ENCODE data around the gene PPP1R15A. TPM values are rescaled to one million over a fixed set of nuclear protein-coding genes. Genes with fewer than 3 reads are reported as not detected.
"Not testable (repeated sequence)": the region's sequence is repeated elsewhere in the genome, so short reads cannot be mapped to it uniquely, and the experiment has no call there.

PPP1R15A gene
- total RNA-seq, 2 experiments from 2014 or later: 49.6 to 53.3 TPM

DNA sequence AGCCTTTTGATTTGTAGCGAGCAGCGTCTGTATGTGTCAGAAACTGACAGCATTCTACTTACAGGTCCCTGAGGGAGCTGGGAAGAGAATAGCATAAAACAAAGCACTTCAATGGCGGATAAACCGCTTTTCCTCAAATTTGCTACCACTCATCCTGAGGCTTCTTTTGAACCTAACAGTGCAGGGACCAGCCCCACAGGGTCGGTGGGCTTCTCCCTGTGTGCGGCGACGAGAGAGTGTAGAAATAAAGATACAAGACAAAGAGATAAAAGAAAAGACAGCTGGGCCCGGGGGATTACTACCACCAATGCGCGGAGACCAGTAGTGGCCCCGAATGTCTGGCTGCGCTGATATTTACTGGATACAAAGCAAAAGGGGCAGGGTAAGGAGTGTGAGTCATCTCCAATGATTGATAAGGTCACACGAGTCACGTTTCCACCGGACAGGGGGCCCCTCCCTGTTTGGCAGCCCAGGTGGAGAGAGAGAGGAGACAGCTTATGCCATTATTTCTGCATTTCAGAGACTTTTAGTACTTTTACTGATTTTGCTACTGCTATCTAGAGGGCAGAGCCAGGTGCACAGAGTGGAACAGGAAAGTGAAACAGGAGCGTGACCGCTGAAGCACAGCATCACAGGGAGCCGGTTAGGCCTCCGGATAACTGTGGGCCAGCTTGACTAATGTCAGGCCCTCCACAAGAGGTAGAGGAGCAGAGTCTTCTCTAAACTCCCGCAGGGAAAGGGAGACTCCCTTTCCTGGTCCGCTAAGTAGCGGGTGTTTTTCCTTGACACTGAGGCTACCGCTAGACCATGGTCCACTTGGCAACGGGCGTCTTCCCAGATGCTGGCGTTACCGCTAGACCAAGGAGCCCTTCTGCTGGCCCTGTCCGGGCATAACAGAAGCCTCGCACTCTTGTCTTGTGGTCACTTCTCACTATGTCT is 4.1 kb downstream of the PPP1R15A start:
- Mint-ChIP-seq H3K4me1 (peaks cover 56% of the 10 kb centered on the region), H3K27ac (peak overlapping the region; percentile 98), H3K4me3 (peak overlapping the region; percentile 98), H3K36me3 (ENCODE audit: low read depth) (peaks cover 52% of the 10 kb centered on the region)
- POLR2A ChIA-PET: interaction anchor here (0.6 kb wide), 1 partner anchor 616 kb away, joined by 4 read pairs; no protein-coding TSS in a partner anchor
- not testable (repeated sequence) for H3K27me3 Mint-ChIP-seq, H3K9me3 Mint-ChIP-seq
- CTCF ChIA-PET: interaction anchor here (1.5 to 4.0 kb wide), 2 partner anchors 10 to 117 kb away, joined by 3 to 16 read pairs; partner anchors contain the start of genes GYS1 and RUVBL2
- peak; percentile 44 for DNase-seq

DNA sequence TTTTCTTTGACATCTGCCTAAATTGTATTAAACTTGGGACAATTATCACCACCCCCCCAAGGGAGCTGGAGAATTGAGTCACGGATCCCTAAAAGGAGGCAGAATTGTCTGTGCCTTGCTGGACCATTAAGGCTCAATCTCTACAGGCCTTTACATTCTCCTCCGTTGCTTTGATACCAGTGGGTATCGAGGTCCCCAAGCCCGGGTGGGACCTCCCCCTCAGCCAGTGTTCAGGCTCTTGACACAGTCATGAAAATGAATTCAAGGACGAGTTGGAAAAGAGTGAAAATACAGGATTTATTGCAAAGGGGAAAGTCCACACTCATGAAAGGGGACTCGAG is 5.6 kb downstream of the PPP1R15A start:
- H3K27me3 Mint-ChIP-seq: no peaks in the 10 kb centered on the region
- H3K27ac Mint-ChIP-seq: peak overlapping the region; percentile 76
- no peaks in the 10 kb centered on the region for H3K9me3 Mint-ChIP-seq
- DNase-seq: no peak
- H3K4me3 Mint-ChIP-seq: no peak overlapping the region
- CTCF ChIA-PET: no interaction called here
- POLR2A ChIA-PET: no interaction called here
- peaks cover 52% of the 10 kb centered on the region for H3K36me3 Mint-ChIP-seq (ENCODE audit: low read depth)
- H3K4me1 Mint-ChIP-seq: peaks cover 52% of the 10 kb centered on the region

DNA sequence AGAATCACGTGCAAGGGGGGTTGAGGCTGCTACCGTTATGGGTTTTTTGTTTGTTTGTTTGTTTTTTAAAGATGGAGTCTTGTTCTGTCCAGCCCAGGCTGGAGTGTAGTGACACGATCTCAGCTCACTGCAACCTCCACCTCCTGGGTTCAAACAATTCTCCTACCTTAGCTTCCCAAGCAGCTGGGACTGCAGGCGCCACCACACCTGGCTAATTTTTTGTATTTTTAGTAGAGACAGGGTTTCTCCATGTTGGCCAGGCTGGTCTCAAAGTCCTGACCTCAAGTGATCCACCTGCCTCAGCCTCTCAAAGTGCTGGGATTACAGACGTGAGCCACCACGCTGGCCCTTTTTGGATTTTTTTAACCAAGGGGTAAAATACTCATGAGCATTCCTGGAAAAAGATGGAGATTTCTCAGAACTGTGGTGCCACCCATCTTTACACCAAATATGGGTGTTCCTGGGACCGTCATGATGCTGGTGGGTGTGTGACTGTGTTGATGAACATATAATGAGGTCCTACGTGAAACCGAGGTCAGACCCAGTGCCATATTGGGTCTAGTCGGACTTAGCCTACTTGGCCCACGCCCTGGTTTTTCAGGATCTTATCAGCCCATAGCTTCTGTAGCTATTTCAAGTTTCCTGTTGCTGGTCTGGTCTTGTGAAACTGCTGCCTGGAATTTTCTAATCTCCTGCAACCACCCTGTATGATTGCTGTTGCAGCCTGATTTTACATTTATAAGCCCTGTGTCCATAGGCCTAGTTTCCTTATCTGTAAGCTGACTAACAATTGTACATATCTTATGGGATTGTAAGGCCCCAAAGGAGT is 6.2 kb downstream of the PPP1R15A start:
- DNase-seq: peak; percentile 37
- CTCF ChIA-PET: interaction anchor here (0.6 to 1.1 kb wide), 2 partner anchors 81 to 282 kb away, joined by 3 read pairs; no protein-coding TSS in a partner anchor
- Mint-ChIP-seq H3K36me3 (ENCODE audit: low read depth) (peaks cover 47% of the 10 kb centered on the region), H3K4me1 (peaks cover 48% of the 10 kb centered on the region), H3K27me3 (no peaks in the 10 kb centered on the region), H3K27ac (peak overlapping the region; percentile 76), H3K9me3 (no peaks in the 10 kb centered on the region), H3K4me3 (no peak overlapping the region)
- POLR2A ChIA-PET: no interaction called here

DNA sequence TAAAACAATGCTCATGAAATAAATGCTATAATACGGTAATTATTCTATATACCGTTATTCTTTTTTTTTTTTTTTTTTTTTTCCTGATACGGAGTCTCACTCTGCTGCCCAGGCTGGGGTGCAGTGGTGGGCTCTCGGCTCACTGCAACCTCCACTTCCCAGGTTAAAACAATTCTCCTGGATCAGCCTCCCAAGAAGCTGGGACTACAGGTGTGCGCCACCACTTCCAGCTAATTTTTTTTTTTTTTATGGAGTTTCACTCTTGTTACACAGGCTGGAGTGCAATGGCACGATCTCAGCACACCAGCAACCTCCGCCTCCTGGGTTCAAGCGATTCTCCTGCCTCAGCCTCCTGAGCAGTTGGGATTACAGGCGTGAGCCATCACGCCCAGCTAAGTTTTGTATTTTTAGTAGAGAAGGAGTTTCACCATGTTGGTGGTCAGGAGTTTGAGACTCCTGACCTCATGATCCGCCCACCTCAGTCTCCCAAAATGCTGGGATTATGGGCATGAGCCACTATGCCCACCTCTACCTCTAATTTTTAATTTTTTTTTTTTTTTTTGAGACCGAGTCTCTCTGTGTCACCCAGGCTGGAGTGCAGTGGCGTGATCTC is 6.9 kb downstream of the PPP1R15A start:
- Mint-ChIP-seq H3K9me3 (no peaks in the 10 kb centered on the region), H3K4me1 (peaks cover 43% of the 10 kb centered on the region), H3K36me3 (ENCODE audit: low read depth) (peaks cover 44% of the 10 kb centered on the region), H3K27ac (no peak overlapping the region), H3K4me3 (no peak overlapping the region), H3K27me3 (no peaks in the 10 kb centered on the region)
- ChIA-PET POLR2A (no interaction called here), CTCF (interaction anchor here (0.6 to 1.1 kb wide), 2 partner anchors 81 to 282 kb away, joined by 3 read pairs; no protein-coding TSS in a partner anchor)
- DNase-seq: no peak

- H3K9me3 Mint-ChIP-seq, POLR2A ChIA-PET, DNase-seq, H3K27ac Mint-ChIP-seq, H3K4me3 Mint-ChIP-seq, H3K27me3 Mint-ChIP-seq: not testable (repeated sequence)
- peaks cover 38% of the 10 kb centered on the region for H3K36me3 Mint-ChIP-seq (ENCODE audit: low read depth)
- H3K4me1 Mint-ChIP-seq: peaks cover 37% of the 10 kb centered on the region
- CTCF ChIA-PET: interaction anchor here (0.9 to 1.1 kb wide), 2 partner anchors 37 to 80 kb away, joined by 3 read pairs; no protein-coding TSS in a partner anchor
Measured at GRCh38 chr19:48879696-48880095, 7.5 kb downstream of the PPP1R15A start.

DNA sequence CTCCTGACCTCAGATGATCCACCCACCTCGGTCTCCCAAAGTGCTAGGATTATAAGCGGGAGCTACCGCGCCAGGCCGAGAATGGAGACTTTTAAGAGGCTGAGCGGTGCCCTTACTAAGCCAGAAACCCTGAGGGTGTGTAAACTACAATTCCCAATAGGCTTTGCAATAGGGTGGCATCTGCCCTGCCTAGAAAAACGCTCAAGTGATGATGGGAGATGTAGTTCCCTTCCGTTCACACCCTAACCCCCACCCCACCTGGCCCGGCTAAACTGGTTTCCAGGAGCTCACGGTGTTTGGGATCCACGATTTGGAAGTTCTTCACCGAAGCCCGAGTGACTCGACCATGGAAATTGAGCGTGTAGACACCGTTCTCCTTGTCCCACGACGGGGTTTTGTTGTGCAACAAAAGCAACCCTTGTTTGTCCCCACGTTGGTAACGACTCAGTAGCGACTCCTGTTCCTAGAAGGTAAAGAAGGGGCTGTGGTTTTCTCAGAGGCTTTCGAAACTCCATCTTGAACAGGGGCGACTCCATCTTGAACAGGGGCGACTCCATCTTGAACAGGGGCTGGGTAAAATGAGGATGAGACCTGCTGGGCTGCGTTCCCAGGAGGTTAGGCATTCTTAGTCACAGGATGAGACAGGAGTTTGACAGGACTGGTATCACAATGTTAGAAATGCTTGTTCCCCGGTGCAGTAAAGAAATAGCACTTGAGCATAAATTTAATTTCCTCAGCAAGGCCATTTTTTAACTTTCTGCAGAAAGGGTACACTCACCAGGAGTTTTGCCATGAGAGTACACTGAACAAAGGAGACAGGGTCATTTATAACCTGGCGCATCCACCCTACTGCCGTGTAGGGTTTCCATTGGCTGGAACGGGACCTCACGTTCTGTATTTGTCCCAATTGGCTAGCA is 9.8 kb downstream of the PPP1R15A start:
- Mint-ChIP-seq H3K36me3 (ENCODE audit: low read depth) (peaks cover 23% of the 10 kb centered on the region), H3K4me3 (no peak overlapping the region), H3K4me1 (peaks cover 19% of the 10 kb centered on the region), H3K27ac (peak overlapping the region; percentile 41), H3K27me3 (no peaks in the 10 kb centered on the region), H3K9me3 (no peaks in the 10 kb centered on the region)
- no peak for DNase-seq
- CTCF ChIA-PET: no interaction called here
- POLR2A ChIA-PET: no interaction called here

DNA sequence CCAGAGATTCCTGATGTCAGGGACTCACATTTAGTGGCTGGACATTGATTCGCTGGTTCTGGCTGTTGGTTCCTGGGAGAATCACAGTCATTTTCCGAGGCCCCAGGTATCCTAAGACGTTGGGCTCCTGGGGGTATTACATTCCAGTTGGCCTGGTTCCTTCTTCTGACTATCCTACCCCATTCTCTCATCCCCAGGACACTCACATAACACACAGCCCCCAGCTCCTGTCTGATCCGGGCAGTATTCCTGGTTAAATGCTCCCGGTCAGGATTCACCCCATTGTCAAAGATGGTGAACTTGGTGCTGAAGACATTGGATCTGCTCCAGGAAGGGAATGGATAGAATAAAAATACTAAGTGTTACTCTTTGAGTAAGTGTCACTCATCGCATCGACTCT is 11.5 kb downstream of the PPP1R15A start:
- no peaks in the 10 kb centered on the region for H3K27me3 Mint-ChIP-seq
- H3K4me3 Mint-ChIP-seq: no peak overlapping the region
- ChIA-PET CTCF (interaction anchor here (3.5 kb wide), 1 partner anchor 12 kb away, joined by 11 read pairs; no protein-coding TSS in a partner anchor), POLR2A (no interaction called here)
- peaks cover 8% of the 10 kb centered on the region for H3K36me3 Mint-ChIP-seq (ENCODE audit: low read depth)
- H3K9me3 Mint-ChIP-seq: no peaks in the 10 kb centered on the region
- no peak overlapping the region for H3K27ac Mint-ChIP-seq
- peaks cover 6% of the 10 kb centered on the region for H3K4me1 Mint-ChIP-seq
- DNase-seq: no peak

GRCh38 chr19:48887861-48888612 is 15.8 kb downstream of the PPP1R15A start:
- Mint-ChIP-seq H3K4me3 (no peak overlapping the region), H3K27me3 (peaks cover 3% of the 10 kb centered on the region), H3K36me3 (ENCODE audit: low read depth) (peaks cover 4% of the 10 kb centered on the region), H3K4me1 (peaks cover 3% of the 10 kb centered on the region), H3K9me3 (no peaks in the 10 kb centered on the region), H3K27ac (no peak overlapping the region)
- ChIA-PET POLR2A (no interaction called here), CTCF (no interaction called here)
- DNase-seq: no peak

- H3K36me3 Mint-ChIP-seq (ENCODE audit: low read depth); POLR2A ChIA-PET: not testable (repeated sequence)
Measured at GRCh38 chr19:48889496-48889895, 17.3 kb downstream of the PPP1R15A start.

GRCh38 chr19:48890551-48890950 is 18.3 kb downstream of the PPP1R15A start:
- peaks cover 3% of the 10 kb centered on the region for H3K36me3 Mint-ChIP-seq (ENCODE audit: low read depth)
- DNase-seq: no peak
- H3K27ac Mint-ChIP-seq: no peak overlapping the region
- H3K4me3 Mint-ChIP-seq: no peak overlapping the region
- H3K9me3 Mint-ChIP-seq: no peaks in the 10 kb centered on the region
- H3K27me3 Mint-ChIP-seq: peaks cover 13% of the 10 kb centered on the region
- ChIA-PET CTCF (interaction anchor here (0.5 kb wide), 1 partner anchor 73 kb away, joined by 3 read pairs; no protein-coding TSS in a partner anchor), POLR2A (no interaction called here)
- peaks cover 7% of the 10 kb centered on the region for H3K4me1 Mint-ChIP-seq

More at GRCh38 chr19:48889496-48889895, 17.3 kb downstream of the PPP1R15A start:
- CTCF ChIA-PET, DNase-seq, H3K27ac Mint-ChIP-seq, H3K4me3 Mint-ChIP-seq, H3K9me3 Mint-ChIP-seq, H3K27me3 Mint-ChIP-seq, H3K4me1 Mint-ChIP-seq: not testable (repeated sequence)

DNA sequence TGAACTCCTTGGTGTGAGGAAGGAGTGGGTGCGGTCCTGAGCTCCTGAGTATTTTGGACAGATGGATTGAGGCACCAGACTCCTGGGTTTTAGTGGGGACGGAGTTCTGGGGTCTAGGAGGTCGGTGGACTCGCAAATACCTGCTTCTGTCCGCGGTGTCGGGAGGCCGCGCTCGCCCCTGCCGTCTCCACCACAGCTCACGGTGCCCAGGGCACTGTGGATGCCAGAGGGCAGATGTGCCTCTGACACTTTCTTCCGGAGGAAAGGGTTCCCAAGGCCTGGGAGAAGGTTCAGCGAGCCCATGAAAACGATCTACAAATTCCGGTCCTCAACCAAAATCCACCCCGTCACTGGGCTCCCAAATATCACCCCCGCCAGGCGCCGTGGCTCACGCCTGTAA is 23.0 kb downstream of the PPP1R15A start:
- ChIA-PET POLR2A (no interaction called here), CTCF (interaction anchor here (1.1 to 2.9 kb wide), 3 partner anchors 8 to 27 kb away, joined by 3 to 11 read pairs (median 4); no protein-coding TSS in a partner anchor)
- no peak overlapping the region for H3K27ac Mint-ChIP-seq
- H3K4me3 Mint-ChIP-seq: no peak overlapping the region
- DNase-seq: no peak
- H3K4me1 Mint-ChIP-seq: peaks cover 29% of the 10 kb centered on the region
- H3K27me3 Mint-ChIP-seq: peaks cover 13% of the 10 kb centered on the region
- H3K36me3 Mint-ChIP-seq (ENCODE audit: low read depth): peaks cover 5% of the 10 kb centered on the region
- no peaks in the 10 kb centered on the region for H3K9me3 Mint-ChIP-seq

Data from activated CD4-positive, alpha-beta T cell treated with anti-CD3 and anti-CD28 coated beads, Interleukin-2, amount 10 ng/mL, durations not matched to agents 7 days and 5 days (primary cell).